CD4-positive, alpha-beta memory T cell (primary cell): Measurements from ENCODE around the gene HSPH1. TPM values are rescaled to one million over a fixed set of nuclear protein-coding genes. Genes with fewer than 3 reads are reported as not detected.

Experiments used
- CTCF ChIA-PET: fragments of 350-600 bp; sonication (Branson Sonifier 250); formaldehyde crosslinking; loops from one replicate; lab custom pipeline; 2021; ENCODE audit warnings: inconsistent platforms; ENCODE audit not compliant: partially characterized antibody; lab: Charles Lee
- POLR2A ChIA-PET: fragments of 350-600 bp; sonication (Branson Sonifier 250); formaldehyde crosslinking; loops from one replicate; lab custom pipeline; 2021; ENCODE audit not compliant: partially characterized antibody; lab: Charles Lee
- DNase-seq, 5 donors: peaks; one replicate each; pipeline versions ENCODE4 v3.0.0 to v3.0.0-alpha.2; 2020 to 2022; ENCODE audit warnings: mixed read lengths in 1 of 5
- H3K27ac ChIP-seq: one replicate; pipeline ENCODE4 v1.7.0; 2013; ENCODE audit warnings: low read depth, low read length
- H3K27me3 ChIP-seq: 2 replicates; pipeline ENCODE4 v1.7.0; 2013; ENCODE audit warnings: mild to moderate bottlenecking, low read length, moderate library complexity; ENCODE audit not compliant: insufficient read depth
- H3K36me3 ChIP-seq: 2 replicates; pipeline ENCODE4 v1.7.0; 2013; ENCODE audit warnings: mild to moderate bottlenecking, low read length, moderate library complexity; ENCODE audit not compliant: insufficient read depth
- H3K4me1 ChIP-seq: 2 replicates; pipeline ENCODE4 v1.7.0; 2013; ENCODE audit warnings: mild to moderate bottlenecking, low read length, moderate library complexity; ENCODE audit not compliant: insufficient read depth
- H3K4me3 ChIP-seq, 2 donors: one replicate each; pipeline ENCODE4 v1.7.0; 2013; ENCODE audit warnings: low read length in 2 of 2, mild to moderate bottlenecking in 1 of 2
- H3K9me3 ChIP-seq, 2 donors: one replicate each; pipeline ENCODE4 v1.7.0; 2013; ENCODE audit warnings: low read length in 2 of 2, control low read depth in 1 of 2; ENCODE audit not compliant: control insufficient read depth in 1 of 2
- H3K27ac Mint-ChIP-seq, 7 donors: one replicate each; pipeline ENCODE4 v1.8.0; 2020 to 2021; ENCODE audit warnings: mixed read lengths in 7 of 7, mild to moderate bottlenecking in 6 of 7, inconsistent platforms in 3 of 7, moderate library complexity in 3 of 7
- H3K27me3 Mint-ChIP-seq, 2 donors: one replicate each; pipeline ENCODE4 v1.8.0; 2020 to 2021; ENCODE audit warnings: mixed read lengths in 2 of 2
- H3K36me3 Mint-ChIP-seq, 2 donors: one replicate each; pipeline ENCODE4 v1.8.0; 2020 to 2021; ENCODE audit warnings: mixed read lengths in 2 of 2, inconsistent platforms in 1 of 2, mild to moderate bottlenecking in 1 of 2
- H3K4me1 Mint-ChIP-seq, 4 donors: one replicate each; pipeline ENCODE4 v1.8.0; 2020 to 2021; ENCODE audit warnings: mixed read lengths in 4 of 4, mild to moderate bottlenecking in 1 of 4
- H3K4me3 Mint-ChIP-seq, 8 donors: one replicate each; pipeline ENCODE4 v1.8.0; 2020 to 2021; ENCODE audit warnings: mixed read lengths in 8 of 8, mild to moderate bottlenecking in 7 of 8, moderate library complexity in 6 of 8, inconsistent platforms in 3 of 8
- H3K9me3 Mint-ChIP-seq, 8 donors: one replicate each; pipeline ENCODE4 v1.8.0; 2020 to 2021; ENCODE audit warnings: mixed read lengths in 8 of 8, mild to moderate bottlenecking in 5 of 8, inconsistent platforms in 3 of 8, moderate library complexity in 1 of 8
- intact Hi-C: fragments of 100-400 bp; cut with micrococcal nuclease; formaldehyde crosslinking; loops from one replicate; pipeline ENCODE4 v1.15.1; 2023
- polyA plus RNA-seq, 2 donors: library from polyadenylated mRNA; unstranded; fragments of 300-500 nt; fragmentation: Illumina TruSeq; gene quantifications; one replicate each; pipeline ENCODE4 v1.2.3, GENCODE V29; 2021
- total RNA-seq, 2 experiments: library from RNA; stranded (reverse); gene quantifications; one replicate each; pipeline ENCODE4 v1.2.3, GENCODE V29; 2021

Gene HSPH1
- total and polyA plus RNA-seq, 4 experiments from 2014 or later: 39.9 to 75.5 (median 58.6) TPM

DNA sequence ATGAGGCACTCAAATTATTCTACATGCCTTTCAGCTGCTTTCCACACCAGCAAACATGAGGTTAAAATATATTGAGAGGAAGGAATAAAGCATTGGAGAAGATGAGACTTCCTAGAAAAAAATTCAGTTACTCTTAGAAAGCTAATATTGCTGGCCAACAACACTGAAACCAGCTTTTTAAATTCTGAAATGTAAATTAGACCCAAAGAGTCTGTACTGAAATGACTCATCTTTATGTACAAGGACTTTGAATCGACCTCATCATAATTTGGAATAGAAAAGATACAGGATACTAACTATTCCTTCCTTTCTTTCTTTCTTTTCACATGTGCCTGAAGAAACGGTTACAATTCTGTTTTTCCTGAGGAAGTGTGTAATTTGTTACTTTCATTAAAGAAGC, 6.5 kb upstream of the HSPH1 start:
- peaks cover 0 to 6% (median 0%) of the 10 kb centered on the region in 4 donors for H3K4me1 Mint-ChIP-seq
- H3K27ac Mint-ChIP-seq: no peak overlapping the region
- POLR2A ChIA-PET: no interaction called here
- H3K9me3 Mint-ChIP-seq: no peaks in the 10 kb centered on the region
- intact Hi-C loops: no loop called here
- no peaks in the 10 kb centered on the region for H3K27me3 ChIP-seq
- H3K36me3 Mint-ChIP-seq: no peaks in the 10 kb centered on the region
- H3K4me3 ChIP-seq: no peak overlapping the region
- no peaks in the 10 kb centered on the region for H3K36me3 ChIP-seq
- no peaks in the 10 kb centered on the region for H3K9me3 ChIP-seq
- peaks cover 4% of the 10 kb centered on the region for H3K4me1 ChIP-seq
- H3K27me3 Mint-ChIP-seq: peaks cover 0 to 5% of the 10 kb centered on the region in 2 donors
- CTCF ChIA-PET: no interaction called here
- no peak overlapping the region for H3K27ac ChIP-seq
- no peak for DNase-seq
- no peak overlapping the region for H3K4me3 Mint-ChIP-seq

DNA sequence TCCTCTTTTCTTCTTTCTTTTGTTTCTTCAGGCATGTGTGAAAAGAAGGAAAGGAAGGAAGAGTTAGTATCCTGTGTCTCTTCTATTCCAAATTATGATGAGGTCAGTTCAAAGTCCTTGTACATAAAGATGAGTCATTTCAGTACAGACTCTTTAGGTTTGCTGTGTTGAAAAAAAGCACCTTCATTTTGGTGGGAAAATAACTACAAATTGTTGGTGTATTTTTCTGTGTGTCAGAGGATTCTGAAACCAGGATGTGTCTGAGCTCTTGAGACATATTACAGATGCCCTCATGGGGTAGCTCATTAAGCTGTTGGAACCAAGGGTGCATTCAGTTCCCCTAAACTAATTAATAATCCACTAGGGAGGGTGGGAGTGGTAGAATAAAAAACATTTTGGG, 5.8 kb upstream of the HSPH1 start:
- Histone ChIP-seq H3K4me3 (no peak overlapping the region), H3K4me1 (peaks cover 9% of the 10 kb centered on the region), H3K27me3 (no peaks in the 10 kb centered on the region), H3K36me3 (no peaks in the 10 kb centered on the region), H3K9me3 (no peaks in the 10 kb centered on the region), H3K27ac (no peak overlapping the region)
- peaks cover 0 to 3% of the 10 kb centered on the region in 2 donors for H3K36me3 Mint-ChIP-seq
- H3K4me1 Mint-ChIP-seq: peaks cover 6 to 13% (median 6%) of the 10 kb centered on the region in 4 donors
- CTCF ChIA-PET: no interaction called here
- H3K27ac Mint-ChIP-seq: no peak overlapping the region
- no peaks in the 10 kb centered on the region for H3K27me3 Mint-ChIP-seq
- POLR2A ChIA-PET: no interaction called here
- no peak overlapping the region for H3K4me3 Mint-ChIP-seq
- intact Hi-C loops: no loop called here
- no peak for DNase-seq
- no peaks in the 10 kb centered on the region for H3K9me3 Mint-ChIP-seq

DNA sequence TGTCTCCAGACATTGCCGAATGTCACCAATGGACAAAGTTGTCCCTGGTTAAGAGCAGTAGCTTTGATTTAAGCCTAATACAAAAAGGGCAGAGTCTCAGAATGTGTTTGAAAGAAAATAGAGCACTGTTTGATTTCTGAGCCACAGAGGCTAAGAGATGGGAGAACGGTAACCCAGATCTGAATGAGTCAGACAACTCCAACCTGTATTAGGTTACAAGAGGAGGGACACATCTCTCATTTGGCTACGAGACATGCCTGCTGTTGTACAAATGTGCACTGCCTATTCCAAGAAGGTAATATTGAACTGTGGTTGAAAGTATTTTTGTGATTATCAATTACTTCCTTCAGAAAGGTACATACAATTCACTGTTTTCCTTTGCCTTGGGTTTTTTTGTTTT, 4.9 kb upstream of the HSPH1 start:
- Mint-ChIP-seq H3K27me3 (no peaks in the 10 kb centered on the region), H3K36me3 (peaks cover 0 to 12% of the 10 kb centered on the region in 2 donors)
- intact Hi-C loops: no loop called here

DNA sequence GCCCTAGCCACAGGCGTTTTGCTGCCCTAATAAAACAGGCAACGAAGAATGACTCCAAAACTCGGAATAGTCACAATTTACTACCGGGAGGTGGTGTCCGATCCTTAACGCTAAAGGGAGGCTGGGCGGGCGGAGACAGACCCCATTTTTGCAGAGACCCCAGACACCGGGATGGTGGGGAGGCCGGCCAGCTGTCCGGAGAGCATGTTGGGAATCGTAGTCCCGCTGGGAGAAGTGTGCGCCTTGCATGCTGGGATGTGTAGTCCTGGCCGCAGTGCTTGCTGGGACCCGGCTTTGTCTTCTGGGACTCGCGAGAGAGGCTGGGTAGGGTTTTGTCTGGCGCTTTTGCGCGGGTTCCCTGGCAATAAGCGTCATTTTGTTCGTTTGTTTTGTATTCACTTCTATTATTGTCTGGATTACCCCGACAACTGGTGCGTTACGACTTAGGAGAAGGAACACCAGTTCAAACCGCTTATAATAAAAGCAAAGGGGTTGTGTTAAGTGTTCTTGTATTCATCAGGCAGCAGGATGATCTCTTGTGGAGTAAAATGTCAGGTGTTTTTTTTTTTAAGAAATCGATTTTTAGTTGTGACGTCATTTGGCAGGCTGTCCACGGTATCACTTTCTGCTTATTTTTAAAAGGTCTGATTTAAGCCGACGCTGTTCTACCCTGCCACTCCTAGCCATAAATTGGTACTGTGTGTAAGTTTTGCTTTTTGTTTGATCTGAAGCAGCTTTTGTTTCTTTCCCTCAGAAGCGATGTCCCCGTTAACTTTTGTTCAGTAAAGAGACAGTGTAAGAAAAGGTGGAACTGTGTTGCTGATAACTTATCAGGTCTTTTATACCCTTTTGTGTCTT, 676 bp upstream of the HSPH1 start:
- H3K27me3 Mint-ChIP-seq: no peaks in the 10 kb centered on the region
- POLR2A ChIA-PET: interaction anchor here (1.2 to 3.8 kb wide), 2 partner anchors 12 to 39 kb away, joined by 4 to 37 read pairs; partner anchors contain the start of gene B3GLCT
- peak overlapping the region; percentile 96 to 99 (median 98) for H3K4me3 Mint-ChIP-seq

More for the DNA sequence above, 4.9 kb upstream of the HSPH1 start:
- DNase-seq: no peak
- H3K27ac Mint-ChIP-seq: no peak overlapping the region
- H3K4me1 Mint-ChIP-seq: peaks cover 6 to 22% (median 7%) of the 10 kb centered on the region in 4 donors
- ChIA-PET POLR2A (no interaction called here), CTCF (no interaction called here)
- no peaks in the 10 kb centered on the region for H3K36me3 ChIP-seq
- peaks cover 9% of the 10 kb centered on the region for H3K4me1 ChIP-seq
- H3K9me3 Mint-ChIP-seq: no peaks in the 10 kb centered on the region
- H3K4me3 ChIP-seq: no peak overlapping the region
- no peak overlapping the region for H3K4me3 Mint-ChIP-seq
- H3K9me3 ChIP-seq: no peaks in the 10 kb centered on the region
- no peaks in the 10 kb centered on the region for H3K27me3 ChIP-seq
- H3K27ac ChIP-seq: no peak overlapping the region

DNA sequence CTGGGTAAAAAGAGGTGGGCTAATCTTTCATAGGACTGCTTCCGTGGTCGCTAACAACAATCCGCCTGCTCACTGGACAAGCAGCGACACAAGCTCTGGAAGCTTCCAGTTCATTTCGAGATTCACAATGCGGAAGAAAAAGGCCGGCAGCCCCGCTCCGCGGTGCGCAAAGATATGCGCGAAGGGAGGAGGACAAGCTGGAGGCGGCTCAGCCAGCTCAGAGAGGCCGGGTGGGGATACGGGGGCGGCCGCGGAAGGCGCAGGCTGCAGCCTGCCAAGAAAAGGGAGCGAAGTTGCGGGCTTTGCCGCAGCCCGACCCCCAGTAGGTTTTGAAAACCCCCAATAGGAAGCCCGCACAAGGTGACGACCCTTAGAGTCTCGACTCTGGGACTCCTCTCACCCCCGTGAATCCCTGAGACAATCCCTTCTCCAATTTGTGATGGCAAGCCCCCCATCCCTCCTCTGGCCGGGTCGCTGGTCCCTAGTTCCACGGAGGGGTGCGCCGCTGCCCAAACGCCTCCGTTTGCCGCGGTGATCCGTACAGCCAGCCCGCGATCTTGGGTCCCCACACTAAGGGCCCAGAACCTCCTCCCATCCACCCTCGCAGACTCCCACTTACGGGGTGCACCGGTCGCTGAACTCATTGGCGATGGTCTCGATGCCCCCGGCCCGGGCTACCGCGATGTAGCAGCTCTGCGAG, 697 bp downstream of the HSPH1 start:
- POLR2A ChIA-PET: interaction anchor here (0.6 to 3.8 kb wide), 5 partner anchors 11 to 1267 kb away, joined by 3 to 37 read pairs (median 3); partner anchors contain the start of genes B3GLCT and N4BP2L1
- no peaks in the 10 kb centered on the region for H3K9me3 ChIP-seq
- CTCF ChIA-PET: interaction anchor here (1.3 to 1.5 kb wide), 2 partner anchors 9 to 16 kb away, joined by 4 read pairs; no protein-coding TSS in a partner anchor

More for the DNA sequence above, 676 bp upstream of the HSPH1 start:
- CTCF ChIA-PET: interaction anchor here (1.3 kb wide), 1 partner anchor 37 kb away, joined by 6 read pairs; the partner anchor contains the start of gene B3GLCT
- Mint-ChIP-seq H3K27ac (peak overlapping the region; percentile 97 to 100 (median 99)), H3K9me3 (no peaks in the 10 kb centered on the region), H3K36me3 (peaks cover 0 to 31% of the 10 kb centered on the region in 2 donors), H3K4me1 (peaks cover 23 to 54% (median 28%) of the 10 kb centered on the region in 4 donors)
- DNase-seq: peak; percentile 98 to 99 (median 99)
- H3K27ac ChIP-seq: peak overlapping the region; percentile 95
- peak overlapping the region; percentile 79 to 96 for H3K4me3 ChIP-seq
- no peaks in the 10 kb centered on the region for H3K9me3 ChIP-seq
- peaks cover 37% of the 10 kb centered on the region for H3K4me1 ChIP-seq
- intact Hi-C loops: loop anchor here (1.0 to 5.0 kb wide), 6 partner anchors 37 to 1310 kb away; partner anchors contain the start of genes B3GLCT, HMGB1, UBL3 and USPL1
- no peaks in the 10 kb centered on the region for H3K36me3 ChIP-seq
- no peaks in the 10 kb centered on the region for H3K27me3 ChIP-seq

DNA sequence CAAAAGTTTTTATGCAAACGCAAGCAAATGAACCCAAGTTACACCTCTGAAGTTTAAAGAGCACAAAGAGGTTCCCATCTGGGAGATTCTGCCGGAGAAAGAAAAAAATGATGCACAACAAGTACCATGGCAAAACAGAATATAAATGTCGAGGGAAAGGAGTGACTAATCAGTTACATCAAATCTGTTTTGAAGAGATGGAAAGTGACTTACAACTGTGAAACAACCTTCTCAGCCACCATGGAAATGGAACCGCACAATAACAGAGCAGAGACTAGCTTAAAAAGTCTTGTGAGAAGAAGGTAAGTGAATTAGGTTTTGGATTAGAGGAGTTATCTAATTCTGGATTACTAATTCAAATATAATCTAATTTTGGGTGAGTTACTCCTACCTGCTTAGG, 2.4 kb downstream of the HSPH1 start:
- Histone ChIP-seq H3K27ac (no peak overlapping the region), H3K27me3 (no peaks in the 10 kb centered on the region), H3K4me1 (peaks cover 37% of the 10 kb centered on the region), H3K9me3 (no peaks in the 10 kb centered on the region), H3K36me3 (peaks cover 9% of the 10 kb centered on the region), H3K4me3 (no peak overlapping the region)
- Mint-ChIP-seq H3K4me1 (peaks cover 23 to 54% (median 29%) of the 10 kb centered on the region in 4 donors), H3K27me3 (no peaks in the 10 kb centered on the region), H3K9me3 (no peaks in the 10 kb centered on the region), H3K36me3 (peaks cover 7 to 55% of the 10 kb centered on the region in 2 donors), H3K27ac (peak overlapping the region in 5 of 7 donors; percentile 40 to 100 (median 65)), H3K4me3 (peak overlapping the region; percentile 96 to 99 (median 98))
- intact Hi-C loops: no loop called here
- ChIA-PET CTCF (no interaction called here), POLR2A (interaction anchor here (3.8 kb wide), 1 partner anchor 42 kb away, joined by 37 read pairs; the partner anchor contains the start of gene B3GLCT)
- no peak for DNase-seq

More for the DNA sequence above, 697 bp downstream of the HSPH1 start:
- intact Hi-C loops: loop anchor here (2.0 to 5.0 kb wide), 4 partner anchors 116 to 1309 kb away; partner anchors contain the start of genes HMGB1 and UBL3
- Mint-ChIP-seq H3K36me3 (peaks cover 0 to 39% of the 10 kb centered on the region in 2 donors), H3K9me3 (no peaks in the 10 kb centered on the region), H3K4me3 (peak overlapping the region; percentile 96 to 99 (median 98)), H3K27me3 (no peaks in the 10 kb centered on the region), H3K27ac (peak overlapping the region; percentile 97 to 100 (median 99)), H3K4me1 (peaks cover 23 to 54% (median 29%) of the 10 kb centered on the region in 4 donors)
- H3K27me3 ChIP-seq: no peaks in the 10 kb centered on the region
- peak overlapping the region; percentile 79 to 81 for H3K4me3 ChIP-seq
- DNase-seq: peak; percentile 52 to 69 (median 57)
- peak overlapping the region; percentile 95 for H3K27ac ChIP-seq
- H3K4me1 ChIP-seq: peaks cover 37% of the 10 kb centered on the region
- no peaks in the 10 kb centered on the region for H3K36me3 ChIP-seq
